ENCODE results near the gene ANO10. TPM values are rescaled to one million over a fixed set of nuclear protein-coding genes. Genes with fewer than 3 reads are reported as not detected.
"Not testable (repeated sequence)": the region's sequence is repeated elsewhere in the genome, so short reads cannot be mapped to it uniquely, and the experiment has no call there.

The ANO10 gene
- polyA plus RNA-seq, 1 donor = 15.4 TPM

DNA sequence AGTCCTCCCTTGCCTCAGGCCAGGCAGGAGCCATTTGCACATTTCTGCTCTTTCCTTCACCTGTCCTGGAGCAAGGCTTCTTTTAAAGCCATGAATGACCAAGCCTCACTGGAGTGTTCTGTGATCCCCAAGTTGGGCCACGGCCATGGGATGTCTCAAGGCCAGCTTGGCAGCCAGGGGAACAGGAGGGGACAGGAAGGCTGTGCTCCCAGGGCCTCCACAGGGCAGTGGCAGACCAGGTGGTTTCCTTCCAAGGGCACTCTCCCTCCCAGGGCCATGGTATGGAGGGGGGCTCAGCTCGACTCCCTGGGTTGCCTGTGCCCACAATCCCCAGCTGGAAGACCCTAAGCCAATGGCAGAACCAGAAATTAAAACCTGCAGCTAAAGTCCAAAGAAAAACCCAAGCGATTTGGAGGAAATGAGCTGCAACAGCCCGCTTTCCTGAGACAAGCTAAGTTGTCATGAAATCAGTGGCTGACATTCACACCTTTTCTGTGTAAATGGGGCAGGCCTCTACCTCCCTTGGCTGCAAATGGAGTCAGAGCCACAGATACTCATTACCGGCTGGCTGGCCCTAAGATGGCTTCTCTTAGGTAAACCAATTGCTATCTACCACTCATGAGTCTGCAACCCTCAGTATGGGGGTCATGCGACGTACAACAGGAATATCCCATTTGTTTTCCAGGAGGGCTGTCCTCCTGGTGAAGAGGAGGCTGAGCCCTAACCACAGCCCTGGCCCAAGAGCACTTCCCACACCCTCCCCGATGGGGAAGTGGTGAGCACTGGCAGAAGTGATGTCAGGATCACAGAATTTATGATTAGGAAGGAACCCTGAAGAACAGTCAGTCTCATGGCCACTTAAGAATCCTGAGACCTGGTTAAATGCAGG lies 252.2 kb downstream of the ANO10 start:
- no peak for DNase-seq

DNA sequence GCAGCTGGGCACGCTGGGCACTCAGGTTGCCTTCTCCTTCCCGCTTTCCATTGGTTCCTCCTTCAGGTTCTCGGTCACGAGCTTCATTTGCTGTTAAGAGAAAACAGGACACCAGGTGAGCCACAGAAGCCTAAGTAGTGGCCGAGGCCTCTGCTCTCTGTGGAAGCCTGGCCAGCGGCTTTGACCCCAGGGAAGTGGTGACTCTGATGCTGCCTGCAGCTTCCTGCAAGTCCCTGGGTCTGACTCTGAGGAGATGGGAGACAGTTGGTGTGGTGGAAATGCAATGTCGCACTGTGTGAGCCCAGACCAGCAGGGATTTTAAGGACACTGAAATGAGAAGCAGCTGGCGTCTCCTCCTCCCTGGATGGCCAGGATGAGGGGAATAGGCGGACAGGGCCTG lies 254.9 kb downstream of the ANO10 start:
- DNase-seq = no peak

DNA sequence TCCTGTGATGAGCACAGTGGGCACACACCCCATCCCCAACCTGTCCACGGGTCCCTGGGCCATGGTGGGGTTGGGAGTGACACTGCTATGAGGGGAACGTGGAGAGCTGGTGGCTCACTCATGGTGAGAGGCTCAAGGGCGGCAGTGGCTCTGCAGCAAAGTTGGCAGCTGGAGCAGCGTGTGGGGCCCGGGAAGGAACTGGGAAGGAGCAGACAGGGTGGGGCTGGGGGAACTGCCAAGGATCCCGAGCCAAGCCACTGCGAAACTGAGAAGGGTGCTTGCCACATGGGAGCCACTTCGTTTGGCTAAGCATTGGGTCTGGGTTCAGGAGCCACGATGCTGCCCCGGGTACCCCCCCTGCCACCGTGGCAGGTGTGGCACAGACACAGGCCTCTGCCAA lies 255.3 kb downstream of the ANO10 start:
- no peak for DNase-seq

DNA sequence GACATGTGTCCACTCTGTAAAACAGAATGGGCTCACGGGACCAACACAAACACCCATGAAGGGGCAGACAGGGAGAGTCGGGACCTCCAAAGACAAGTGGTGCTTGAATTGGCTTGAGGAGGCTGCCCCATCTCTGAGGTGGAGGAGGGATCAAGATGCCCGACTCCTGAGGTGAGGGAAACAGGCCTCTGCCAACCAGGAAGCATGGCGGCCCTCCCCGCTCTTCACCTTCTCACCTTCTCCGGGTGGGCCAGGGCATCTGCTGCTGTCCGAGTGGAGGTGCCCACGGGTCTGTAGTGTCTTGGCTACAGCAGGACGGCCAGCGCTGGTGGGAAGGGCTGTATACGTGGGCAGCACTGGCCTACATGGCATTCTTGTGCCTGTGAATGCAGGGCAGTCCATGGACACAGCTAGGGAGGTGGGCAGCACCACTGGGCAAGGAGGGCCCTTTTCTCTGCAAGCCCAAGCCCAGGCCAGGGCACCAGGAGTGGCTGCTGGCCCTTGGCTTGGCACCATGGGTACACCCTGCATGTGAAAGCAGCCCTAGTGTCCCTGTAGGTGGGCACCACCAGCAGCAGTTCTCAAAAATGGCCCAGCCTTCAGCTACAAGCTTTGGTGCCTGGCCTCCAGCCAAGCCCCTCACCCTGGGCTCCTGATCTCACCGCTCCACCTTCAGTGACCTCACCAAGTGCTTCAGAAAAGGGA lies 256.1 kb downstream of the ANO10 start:
- DNase-seq = no peak

DNA sequence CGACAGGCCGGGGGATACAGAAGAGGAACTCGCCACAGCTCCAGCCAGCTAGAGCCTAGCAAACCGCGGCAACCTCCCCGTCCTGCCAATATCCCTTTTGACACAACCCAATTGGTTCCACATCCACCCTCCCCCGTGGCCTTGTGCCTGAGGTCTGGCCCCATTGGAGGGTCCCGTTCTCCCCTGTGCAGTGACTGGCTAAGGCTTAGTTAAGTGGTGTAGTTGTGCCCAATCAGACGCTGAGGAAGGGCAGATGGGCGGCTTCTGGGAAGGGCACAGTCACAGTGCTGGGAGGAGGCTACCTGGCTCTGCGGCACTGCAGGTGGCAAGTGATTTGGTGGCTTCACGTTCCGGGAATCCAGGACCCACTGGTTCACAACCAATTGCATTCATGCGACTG lies 256.9 kb downstream of the ANO10 start:
- no peak for DNase-seq

DNA sequence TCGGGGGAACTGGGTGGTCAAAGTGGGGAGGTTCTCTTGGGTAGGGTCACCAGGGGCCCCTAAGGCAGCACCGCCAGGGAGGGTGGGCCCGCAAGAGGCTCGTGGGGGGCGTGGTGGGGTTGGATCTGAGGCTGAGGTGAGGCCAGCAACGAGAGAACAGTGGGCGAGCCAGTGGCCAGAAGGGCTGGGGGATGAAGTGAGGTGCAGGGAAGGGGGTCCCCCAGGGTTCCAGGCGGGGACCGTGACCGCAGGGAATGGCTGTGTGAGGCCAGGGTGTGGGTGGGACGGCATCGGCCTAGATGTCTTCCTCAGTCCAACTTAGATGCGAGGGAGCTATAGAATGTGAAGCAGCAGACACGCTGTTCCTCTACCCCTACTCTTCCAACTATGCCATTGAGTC lies 257.3 kb downstream of the ANO10 start:
- DNase-seq = no peak

DNA sequence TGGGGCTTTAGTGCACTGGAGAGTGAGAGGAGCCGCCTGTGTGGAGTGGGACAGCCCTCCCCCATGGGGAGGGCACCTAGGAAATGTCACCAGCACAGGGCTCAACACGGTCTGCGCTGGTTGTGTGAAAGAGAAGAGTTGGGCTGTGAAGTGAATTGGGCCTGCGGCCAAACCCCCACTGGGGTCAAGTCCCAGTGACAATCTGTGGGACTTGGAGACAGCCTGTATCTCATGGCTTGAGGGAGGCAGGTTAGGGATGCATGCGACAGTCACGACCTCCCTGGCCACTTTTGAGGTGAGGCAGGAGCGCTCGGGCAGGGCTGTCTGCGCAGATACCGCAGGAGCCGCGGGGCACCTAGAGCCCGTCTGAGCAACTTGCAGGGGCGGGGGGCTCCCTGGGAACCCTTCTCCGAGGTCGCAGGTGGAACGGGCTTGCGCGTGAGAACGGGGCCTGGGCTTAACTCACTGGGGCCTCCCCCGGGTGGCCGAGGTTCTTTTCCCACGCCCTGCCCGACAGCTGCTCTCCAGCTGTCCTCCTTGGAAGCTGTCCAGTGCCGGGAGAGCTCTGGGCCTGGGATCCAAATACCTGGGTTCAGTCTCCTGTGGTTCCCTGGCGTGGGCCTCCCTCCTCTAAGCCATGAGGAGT lies 258.1 kb downstream of the ANO10 start:
- no peak for DNase-seq

DNA sequence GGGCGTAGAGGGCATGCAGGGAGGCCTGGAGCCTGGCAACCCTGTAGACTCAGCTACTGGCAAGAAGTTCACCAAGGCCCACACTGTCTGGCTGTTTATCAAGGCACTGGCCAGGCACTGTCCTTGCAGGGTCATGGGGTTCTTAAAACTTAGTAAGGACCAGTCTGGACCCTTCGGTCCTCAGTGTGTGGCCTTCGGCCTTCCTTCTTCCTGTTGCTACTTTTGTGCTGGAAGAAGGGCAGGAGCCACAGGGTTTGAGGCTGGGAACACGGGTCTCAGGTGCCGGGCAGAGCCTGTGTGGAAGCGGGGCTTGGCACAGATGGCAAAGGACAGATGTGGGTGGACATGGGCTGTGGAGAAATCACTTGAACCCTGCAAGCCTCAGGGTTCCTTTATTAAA lies 258.9 kb downstream of the ANO10 start:
- DNase-seq = no peak

DNA sequence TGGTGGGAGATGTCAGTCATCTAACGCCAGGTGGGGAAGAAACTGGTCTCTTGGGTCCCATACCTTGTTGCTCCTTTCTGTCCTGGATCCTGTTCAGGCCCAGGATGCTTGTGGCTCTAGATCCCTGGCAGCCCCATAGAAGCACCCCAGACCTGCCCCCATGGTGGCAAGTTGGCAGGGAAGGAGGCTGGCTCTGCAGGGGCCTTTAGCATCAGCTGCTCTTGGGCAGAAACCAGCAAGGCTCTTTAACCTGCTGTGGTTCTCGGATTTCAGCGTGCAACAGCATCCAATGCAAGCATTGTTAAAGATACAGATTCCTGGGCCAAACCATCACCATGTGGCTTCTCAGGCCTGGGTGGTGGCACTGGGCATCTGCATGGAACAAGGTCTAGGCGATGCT lies 259.6 kb downstream of the ANO10 start:
- no peak for DNase-seq

DNA sequence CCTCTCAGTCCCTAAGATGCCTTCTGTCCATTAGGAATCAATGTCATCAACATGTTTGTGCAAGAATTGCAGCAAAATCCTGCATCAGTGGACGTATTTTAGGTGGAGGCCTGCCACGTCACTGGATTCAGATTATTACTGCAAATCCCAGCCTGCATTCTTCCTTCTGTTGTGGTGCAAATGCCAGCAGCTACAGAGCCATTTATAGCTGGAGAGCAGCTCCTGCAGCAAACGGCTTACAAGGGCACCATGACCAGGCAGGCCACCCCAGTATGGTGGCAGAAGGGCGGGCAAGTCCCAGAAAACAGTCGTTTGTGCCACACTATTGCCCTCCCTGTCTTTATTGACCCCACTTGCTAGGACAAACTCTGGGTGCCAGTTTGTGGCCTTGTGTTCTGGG lies 260.7 kb downstream of the ANO10 start:
- DNase-seq = no peak

DNA sequence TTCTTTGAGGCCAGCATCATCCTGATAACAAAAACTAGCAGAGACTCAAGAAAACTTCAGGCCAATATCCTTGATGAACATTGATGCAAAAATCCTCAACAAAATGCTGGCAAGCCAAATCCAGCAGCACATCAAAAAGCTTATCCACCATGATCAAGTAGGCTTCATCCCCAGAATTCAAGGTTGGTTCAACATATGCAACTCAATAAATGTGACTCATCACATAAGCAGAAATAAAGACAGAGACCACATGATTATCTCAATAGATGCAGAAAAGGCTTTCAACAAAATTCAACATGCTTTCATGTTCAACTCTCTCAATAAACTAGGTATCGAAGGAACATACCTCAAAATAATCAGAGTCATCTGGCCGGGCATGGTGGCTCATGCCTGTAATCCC lies 265.8 kb downstream of the ANO10 start:
- not testable (repeated sequence) for DNase-seq

DNA sequence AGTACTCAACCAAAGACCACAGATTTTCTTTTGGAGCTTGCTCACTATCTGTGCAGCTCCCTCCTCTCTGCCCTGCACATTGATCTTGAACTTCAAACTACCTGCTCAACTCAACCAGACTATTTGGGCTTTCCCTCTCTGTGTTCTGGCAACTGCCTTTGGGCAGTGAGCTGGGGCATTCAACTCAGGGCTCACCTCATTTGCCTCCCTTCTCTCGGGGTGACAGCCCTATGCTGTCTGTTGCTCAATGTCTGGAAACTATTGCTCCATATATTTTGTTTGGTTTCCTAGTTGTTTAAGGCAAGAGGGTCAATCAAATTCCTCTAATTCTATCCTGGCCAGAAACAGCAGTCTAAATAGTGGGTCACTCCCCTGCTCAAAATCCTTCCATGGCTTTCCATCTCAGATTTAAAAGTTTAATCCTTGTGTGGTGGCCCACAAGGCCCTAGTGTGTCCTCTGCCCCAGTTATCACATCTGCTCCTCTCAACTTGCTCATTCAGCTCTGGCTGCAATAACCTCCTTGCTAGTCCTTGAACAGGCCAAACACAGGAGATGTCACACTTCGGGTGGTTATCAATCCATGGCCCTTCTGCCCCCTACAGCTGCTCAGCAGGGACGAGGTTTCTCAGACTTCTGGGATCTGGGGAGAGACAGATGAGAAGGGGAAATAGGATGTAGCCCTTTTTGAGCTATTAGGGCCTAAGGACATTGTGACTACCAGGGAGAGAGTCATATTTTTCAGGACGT lies 267.7 kb downstream of the ANO10 start:
- no peak for DNase-seq

DNA sequence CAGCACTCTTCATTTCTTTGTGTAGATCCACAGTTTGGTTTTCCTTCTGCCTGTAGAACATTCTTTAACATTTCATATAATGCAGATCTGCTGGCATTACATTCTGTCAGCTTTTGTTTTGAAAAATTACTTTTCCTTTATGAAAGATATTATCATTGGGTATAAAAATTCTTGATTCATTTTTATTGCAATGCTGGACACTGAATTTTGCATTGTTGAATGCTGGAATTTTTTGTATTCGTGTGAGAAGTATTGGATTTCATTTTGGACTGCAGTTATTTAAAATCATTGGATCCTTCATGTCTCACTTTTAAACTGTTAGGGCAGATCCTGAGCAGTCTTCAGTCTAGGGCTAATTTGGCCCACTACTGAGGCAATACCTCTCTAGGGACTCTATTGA lies 268.4 kb downstream of the ANO10 start:
- DNase-seq = no peak

DNA sequence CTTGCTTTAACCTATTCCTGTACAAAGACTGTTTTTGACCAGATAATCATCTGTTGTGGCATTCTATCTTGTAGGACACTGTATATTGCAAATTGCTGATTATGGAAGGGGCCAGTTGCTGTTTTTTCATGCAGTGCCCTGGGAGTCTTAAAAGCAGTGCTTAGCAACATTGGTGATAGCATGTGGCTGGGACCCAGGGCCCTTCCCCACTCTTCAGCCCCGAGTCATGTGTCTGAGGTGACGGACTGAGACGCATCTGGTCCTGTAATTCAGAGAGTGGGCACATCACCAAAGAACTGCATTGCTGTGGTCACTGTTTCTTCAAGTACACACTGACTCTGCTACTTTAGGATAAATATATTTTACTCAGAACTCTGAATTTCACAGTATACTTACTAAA lies 272.1 kb downstream of the ANO10 start:
- DNase-seq = no peak

DNA sequence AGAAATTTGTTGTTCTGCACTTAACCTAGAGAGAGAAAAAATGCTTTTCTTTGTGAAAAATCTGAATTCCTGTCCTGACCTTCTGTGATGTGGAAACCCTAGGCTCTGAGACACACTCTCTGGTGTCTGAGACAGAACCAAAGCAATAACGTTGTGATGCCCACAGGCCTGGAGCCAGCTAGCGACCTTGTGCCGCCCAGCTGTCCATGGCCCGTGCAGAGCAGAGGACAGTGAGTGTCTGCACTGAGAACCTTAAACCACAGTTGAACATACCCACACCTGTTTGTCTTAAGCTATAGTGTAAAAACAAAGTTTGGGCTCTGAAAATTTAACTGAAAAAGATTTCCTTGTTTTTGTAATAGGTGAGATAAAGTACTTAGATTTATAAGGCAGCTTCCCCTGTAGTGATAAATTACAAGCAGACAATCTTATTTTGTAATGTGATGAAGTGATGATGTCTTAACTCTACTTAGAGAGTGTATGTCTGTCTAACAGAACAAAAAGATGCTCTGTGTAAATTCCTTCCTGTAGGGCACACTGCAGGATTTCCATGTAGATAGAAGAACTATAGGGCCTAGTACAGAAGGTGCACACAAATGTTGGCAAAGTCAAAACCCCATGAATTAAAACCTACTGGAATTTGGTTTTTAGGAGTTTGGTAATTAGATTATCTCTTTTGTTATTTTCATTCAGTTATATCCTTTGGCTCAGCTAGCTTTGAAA lies 272.8 kb downstream of the ANO10 start:
- DNase-seq = no peak

DNA sequence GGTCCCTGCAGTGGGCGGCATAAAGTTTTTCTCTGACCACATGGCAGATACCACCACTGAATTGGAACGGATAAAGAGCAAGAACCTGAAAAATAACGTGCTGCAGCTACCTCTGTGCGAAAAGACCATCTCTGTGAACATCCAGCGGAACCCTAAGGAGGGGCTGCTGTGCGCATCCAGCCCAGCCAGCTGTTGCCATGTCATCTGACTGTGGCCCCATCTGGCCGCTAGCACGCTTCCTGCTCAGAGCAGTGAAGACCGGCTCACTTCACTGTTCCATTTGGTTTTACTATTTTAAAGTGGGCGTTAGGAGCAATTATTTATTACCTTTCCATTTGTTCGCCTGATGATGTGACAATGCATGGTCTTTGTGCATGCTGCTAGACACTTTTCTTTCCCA lies 273.5 kb downstream of the ANO10 start:
- no peak for DNase-seq

DNA sequence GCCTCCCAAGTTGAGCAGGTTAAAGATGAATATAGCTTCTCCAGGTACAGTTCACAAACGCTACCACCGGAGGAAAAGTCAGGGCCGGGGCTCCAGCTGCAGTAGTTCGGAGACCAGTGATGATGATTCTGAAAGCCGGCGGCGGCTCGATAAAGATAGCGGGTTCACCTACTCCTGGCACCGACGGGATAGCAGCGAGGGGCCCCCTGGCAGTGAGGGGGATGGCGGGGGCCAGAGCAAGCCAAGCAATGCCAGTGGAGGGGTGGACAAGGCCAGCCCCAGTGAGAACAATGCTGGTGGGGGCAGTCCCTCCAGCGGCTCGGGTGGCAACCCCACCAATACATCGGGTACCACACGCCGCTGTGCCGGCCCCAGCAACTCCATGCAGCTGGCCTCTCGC lies 274.0 kb downstream of the ANO10 start:
- DNase-seq = no peak

DNA sequence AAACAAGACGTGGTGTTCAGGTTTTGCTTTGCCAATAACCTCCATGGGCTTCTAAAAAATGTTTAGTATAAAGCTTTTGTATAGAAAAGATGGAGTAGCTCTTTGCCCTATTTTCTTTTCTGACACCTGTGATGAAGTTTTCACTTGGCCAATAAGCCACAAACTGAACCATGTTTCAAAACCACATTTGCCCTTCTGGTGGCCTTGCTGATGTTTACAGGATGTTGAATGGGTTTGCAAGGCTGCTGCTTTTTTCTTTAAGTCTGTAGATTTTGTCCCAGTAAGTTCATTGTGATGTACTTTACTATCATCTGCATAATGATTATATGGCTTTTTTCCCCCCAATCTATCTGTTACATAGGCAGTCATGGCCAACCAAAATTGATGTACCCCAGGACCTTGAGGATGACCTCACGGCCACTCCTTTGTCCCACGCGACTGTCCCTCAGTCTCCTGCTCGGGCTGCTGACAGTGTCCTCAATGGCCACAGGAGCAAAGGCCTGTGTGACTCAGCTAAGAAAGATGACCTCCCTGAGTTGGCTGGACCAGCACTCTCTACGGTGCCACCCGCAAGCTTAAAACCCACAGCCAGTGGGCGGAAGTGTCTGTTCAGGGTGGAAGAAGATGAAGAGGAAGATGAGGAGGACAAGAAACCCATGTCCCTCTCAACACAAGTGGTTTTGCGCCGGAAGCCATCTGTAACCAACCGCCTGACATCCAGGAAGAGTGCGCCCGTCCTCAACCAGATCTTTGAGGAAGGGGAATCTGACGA lies 274.6 kb downstream of the ANO10 start:
- no peak for DNase-seq

DNA sequence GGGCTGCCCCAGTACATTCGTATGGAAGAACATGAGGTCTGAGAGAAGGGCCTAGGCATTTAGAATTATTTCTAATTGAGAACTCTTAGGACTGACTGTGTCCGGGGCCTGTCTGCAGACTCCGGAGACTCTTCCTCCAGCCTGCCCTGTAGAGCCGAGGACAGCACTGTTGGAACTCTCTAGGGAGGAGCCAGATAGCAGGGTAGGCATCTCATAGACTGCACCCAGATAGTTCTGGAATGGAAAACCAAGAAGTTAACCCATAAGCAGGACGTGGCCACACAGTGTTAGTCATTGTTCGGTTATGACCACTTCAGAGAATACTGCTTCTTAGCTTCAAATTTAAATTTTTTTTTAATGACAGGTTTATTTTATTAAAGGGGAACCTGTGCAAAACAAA lies 275.9 kb downstream of the ANO10 start:
- DNase-seq = no peak

DNA sequence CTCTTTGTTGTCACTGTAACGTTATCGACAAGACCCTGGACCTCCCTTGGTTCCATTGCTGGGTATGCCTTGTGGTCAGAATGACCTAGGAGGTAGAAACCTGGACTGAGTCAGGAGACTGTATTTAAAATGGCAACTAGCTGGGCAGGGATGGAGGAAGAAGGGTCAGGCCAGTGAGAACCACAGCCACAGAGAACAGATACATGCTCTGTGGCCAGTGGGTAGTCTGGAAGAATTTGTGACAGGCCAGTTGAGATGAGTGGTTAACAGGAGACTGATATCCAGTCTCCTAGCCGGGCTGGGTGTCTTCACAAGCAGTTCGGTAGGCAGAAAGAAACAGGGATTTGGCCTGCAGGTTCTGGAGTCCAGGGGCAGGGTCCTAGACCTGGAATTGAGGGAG lies 276.6 kb downstream of the ANO10 start:
- DNase-seq = no peak

DNA sequence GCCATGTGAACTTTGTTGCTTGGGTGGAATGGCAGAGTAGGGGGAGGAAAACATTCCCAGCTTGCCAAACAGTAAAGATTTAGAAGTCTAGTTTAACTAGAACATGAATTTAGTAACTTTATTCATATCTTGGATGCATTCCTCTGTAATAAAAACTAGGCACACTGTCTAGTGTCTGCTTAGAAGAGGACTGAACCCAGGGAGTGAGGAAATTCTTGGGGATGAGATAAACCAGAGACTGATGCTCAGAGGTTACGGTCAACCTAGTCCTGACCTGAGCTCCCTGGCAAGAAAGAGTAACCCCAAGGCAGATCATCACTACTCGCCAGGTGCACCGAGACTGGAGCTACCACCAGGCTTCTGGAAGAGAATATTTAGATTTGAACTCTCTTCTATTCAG lies 277.3 kb downstream of the ANO10 start:
- no peak for DNase-seq

Data from hindlimb muscle (tissue), 1 donor.